ENCODE data around the gene EPHB1.
"Not testable (repeated sequence)": the region's sequence is repeated elsewhere in the genome, so short reads cannot be mapped to it uniquely, and the experiment has no call there.

Gene EPHB1

DNA sequence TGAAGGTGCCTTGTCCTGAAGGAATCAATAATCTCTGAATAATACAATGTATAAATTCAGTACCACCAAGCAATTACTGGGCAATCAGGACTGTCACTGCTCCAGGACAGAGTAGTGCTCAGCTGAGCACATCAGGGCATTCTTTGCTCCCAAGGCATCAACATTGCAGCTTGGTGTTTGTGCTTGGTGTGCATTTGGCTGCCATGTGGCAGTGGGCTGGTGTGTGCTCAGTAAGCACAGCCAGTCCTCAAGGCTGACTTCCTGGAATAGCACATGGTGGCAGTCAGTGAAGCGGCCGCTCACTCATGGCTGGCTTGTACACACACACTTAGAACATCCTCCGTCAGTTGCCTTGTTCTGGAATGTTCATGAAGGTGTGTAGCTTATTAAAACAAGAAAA is 217.0 kb downstream of the EPHB1 start:
- DNase-seq, result no peak

DNA sequence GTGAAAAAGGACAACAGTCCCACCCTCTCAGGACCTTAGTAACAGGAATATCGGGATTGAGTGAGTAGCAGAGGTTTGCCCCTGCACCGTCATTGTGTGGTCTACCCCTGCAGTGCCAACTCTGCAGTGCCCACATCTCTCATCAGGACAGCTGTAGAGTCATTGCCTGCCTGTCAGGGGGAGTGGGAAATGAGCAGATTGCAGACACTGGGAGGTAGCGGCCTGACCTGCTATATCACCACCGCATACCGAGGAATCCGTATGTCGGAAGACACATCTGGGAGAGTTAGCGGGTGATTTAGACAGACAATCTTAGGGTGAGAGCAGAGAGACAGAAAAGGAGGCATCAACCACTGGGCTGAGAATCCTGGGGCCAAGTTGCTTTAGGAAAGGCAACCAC is 218.1 kb downstream of the EPHB1 start:
- no peak for DNase-seq

DNA sequence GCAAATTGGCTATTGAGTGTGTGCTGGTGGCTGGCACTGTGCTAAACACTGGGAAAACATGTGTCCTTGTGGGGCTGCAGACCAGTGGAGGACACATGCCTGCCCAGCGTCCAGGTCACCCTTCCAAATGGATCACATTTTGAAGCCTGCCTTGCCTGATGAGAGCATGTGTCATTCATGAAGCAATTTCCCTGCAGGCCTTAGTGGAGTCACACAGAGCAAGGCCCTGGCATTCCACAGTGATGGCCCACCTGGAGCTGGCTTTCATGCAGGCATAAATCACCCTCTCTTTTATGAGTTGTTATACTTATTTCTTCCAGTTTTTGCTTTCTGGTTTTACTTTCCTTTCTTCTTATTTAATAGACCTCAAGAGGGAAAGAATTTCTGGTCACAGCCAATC is 219.5 kb downstream of the EPHB1 start:
- DNase-seq, result no peak

DNA sequence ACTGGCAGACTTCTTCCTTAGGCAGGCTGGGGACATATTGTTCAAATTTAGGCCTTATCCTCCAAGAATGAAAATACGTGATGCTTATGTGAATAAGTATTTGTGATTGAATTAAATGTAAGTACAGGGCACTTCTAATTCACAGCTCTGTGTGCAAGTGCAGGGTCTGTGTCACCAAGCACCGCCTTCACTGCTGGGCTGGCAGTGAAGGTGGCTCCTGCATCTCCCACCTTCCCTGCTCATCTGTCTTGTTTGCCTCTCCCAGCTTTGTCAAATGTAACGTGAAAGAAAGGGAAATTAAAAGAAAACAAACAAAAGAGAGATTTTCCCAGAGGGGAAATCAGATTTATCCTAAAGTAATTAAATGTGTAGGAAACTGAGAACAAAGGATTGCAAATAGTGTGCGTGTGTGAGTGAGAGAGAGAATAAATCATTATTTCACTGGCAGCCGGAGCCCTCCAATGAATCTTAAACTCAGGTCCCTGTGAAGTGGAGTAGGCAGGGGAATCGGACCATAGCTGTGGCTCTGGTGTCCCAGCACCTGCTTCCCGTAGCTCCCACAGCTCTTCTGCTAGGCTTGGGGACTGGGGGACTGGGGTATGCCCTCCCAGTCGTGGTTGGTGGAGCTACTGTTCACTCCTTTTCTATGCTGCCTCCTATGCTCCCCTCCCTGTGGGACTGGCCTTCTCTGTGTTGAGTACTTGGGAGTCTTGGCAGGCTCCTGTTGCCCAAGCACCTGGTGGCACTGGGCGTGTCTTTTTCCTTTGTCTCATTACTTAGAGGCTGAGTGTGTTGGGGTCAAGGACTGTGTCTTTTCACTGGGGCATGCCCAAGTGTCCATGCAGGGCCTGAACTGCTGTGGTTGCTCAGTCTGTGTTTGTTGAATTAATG is 222.2 kb downstream of the EPHB1 start:
- no peak for DNase-seq

DNA sequence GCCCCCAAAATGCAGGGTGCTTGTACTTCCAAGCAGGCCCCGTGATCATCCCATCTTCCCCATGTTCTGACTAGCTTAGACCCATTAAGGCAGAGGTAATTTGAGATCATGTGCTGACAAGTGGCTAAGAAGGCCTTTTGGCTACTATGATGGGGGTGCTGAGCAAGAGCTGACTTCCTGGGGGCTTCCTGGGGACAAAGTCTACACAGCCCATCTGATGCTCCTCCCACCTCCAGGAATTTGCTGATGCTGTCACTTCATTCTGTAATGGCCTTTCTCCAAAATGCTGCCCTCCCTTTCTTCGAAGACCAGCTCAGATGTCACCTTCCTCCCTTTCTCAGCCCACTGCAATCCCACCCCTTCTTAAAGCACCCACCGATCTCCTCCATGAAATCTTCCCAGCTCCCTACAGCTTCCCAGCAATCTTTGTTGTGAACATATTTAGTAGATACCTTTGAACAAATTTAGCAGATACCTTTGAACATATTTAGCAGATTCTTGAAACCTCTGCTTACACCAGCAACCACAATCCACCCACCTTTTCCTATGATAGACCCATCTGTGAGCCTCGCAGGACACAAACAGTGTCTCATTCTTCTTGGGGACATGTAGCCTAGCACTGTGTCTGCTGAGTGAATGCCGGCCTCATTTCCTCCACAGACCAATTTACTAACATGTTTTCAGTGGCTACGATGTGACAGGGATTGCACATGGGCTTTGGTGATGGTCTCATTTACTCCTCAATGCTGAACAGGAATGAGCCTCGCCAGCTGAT is 223.3 kb downstream of the EPHB1 start:
- DNase-seq, result no peak

DNA sequence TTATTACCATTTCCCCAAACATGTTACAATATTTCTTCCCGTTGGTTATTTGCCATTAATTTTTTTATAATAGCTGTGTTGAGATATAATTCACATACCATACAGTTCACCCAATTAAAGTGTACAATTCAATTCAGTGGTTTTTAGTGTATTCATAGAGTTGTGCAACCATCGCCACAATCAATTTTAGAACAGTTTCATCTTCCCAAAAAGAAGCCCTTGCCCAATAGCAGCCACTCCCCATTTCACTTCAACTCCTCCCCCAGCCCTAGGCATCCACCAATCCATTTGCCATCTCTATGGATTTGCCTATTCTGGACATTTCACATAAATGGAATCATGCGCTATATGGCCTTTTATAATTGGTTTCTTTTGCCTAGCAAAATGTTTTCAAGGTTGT is 225.1 kb downstream of the EPHB1 start:
- DNase-seq, result no peak

DNA sequence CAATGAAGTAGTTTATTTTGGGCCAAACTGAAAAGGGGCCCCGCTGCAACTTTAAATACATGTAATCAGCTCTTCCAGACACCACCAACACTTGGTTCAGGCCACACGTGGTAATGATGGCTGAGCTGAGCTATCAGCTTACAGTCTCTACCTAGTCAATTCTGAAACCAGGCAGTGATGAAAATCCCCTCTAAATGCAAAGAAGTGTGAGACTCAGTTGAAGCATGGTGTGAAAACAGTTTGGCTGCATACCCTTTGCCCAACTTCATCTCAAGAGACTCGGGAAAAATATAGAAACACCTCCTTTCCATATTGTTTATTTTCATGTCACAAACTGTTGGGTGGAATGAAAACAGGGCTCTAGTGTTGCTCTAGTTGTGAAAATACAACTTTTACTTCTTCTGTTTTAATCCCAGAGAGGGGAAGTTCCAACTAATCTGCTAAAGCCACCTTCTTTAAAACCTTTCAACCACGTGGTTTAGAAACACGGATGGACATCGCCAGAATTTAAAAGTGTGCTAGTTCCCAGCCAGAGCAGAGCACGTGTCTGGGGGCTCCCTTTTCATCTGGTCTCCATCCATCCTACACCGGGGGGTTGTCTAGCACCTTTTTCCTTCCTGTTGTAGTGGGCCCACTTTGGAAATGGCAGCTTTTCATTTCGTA is 229.1 kb downstream of the EPHB1 start:
- DNase-seq, result no peak

DNA sequence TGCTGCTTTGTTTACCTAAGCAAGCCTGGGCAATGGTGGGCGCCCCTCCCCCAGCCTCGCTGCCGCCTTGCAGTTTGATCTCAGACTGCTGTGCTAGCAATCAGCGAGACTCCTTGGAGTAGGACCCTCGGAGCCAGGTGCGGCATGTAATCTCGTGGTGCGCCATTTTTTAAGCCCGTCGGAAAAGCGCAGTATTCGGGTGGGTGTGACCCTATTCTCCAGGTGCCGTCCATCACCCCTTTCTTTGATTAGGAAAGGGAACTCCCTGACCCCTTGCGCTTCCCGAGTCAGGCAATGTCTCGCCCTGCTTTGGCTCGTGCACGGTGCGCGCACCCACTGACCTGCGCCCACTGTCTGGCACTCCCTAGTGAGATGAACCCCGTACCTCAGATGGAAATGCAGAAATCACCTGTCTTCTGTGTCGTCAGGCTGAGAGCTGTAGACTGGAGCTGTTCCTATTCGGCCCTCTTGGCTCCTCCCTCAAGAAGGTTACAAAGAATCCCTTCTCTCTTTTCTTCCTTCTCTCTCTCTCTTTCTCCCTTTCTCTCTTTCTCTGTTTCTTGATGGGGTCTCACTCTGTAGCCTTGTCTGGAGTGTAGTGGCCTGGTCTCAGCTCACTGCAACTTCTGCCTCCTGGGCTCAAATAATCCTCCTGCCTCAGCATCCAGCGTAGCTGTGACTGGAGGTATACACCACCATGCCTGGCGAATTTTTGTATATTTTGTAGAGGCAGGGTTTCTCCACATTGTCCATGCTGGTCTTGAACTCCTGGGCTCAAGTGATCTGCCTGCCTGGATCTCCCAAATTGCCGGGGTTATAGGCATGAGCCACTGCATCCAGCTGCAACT is 235.9 kb downstream of the EPHB1 start:
- not testable (repeated sequence) for DNase-seq

DNA sequence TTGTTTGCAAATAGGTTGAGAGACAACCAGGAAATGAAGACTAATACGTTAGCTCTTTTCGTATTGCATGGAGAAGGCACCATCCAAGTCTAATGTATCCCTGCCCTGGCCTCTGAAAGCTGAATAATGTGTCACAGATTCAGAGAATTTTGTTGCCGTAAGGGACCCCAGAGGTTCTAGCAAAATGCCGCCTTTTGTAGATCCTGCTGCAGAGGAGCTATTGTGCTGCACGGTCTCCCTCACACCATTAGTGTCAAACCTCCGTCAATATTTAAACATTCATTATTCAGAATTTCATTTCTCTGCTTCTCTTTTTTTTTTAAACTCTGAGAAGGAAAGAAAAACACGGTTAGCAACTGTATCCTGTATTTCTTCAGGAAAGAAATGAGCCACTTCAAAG is 238.7 kb downstream of the EPHB1 start:
- DNase-seq, result no peak

DNA sequence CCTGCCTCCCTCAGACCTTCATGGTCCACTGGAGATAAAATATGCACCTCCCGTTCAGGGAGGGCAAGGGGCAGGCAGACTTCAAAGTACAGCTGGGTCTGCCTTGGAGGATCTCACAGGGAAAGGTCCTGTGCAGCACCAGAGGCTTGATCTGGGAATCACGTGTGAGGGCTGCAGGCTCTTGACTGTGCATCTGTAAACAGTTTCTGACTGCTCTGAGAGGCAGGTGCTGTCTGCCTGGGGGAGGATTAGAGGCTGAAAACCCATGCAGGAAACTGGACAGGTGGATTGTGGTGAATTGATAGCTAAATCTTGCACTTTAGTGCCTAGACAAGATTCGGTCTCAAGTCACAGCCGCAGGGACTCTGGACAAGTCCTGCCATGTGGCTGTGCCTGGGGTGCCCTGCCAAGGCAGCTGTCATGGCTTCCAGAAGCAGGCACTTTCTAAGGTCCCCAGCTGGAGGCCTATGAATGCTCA is 239.3 kb downstream of the EPHB1 start:
- no peak for DNase-seq

DNA sequence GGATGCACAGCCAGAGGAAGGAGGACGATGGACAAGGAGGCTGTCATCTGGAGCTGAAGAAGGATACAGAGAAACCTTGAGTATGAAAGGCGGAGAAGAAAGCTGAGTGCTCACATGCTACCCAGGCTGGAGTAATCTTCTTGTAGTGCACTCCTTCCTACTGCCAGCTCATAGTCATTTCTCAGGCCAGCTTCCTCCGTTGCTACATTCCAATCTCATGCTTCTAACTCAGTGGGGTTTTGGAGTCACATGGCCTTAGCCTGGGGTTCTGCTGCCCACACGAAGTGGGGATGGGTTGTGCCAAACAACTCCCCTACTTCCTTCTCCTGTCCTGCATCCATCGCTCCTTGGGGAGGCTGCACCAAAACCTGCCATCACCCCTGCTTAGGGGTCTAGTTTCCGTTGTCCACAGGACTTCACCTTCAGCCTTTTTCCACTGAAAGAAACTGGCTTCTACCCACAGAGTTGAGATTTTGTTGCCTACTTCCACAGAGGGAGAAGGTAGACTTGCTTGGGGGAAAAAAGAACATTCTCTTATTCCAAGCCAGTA is 239.9 kb downstream of the EPHB1 start:
- DNase-seq, result no peak

DNA sequence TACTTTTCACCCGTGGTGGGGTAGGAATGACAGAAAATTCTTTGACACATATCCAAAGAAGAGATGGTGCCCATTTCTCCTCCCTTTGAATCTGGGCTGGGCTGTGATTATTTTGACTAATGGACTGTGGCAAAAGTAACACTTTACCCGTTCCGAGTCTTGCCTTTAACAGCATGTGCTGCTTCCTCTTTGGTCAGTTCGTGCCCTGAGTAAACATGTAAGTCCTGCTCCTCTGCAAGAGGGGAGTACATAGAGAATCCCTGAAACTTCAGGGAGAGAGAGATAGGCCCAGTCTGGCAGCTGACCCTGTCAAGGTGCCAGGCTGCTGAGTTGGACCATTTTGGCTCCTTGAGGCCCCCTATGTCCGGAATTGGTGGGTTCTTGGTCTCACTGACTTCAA is 243.1 kb downstream of the EPHB1 start:
- DNase-seq, result no peak

DNA sequence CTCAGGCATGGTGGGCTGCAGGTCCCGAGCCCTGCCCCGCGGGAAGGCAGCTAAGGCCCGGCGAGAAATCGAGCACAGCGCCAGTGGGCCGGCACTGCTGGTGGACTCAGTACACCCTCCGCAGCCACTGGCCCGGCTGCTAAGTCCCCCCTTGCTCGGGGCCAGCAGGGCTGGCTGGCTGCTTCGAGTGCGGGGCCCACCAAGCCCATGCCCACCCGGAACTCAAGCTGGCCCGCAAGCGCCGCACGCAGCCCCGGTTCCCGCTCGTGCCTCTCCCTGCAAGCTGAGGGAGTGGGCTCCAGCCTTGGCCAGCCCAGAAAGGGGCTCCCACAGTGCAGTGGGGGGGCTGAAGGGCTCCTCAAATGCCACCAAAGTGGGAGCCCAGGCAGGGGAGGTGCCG is 244.5 kb downstream of the EPHB1 start:
- DNase-seq, result not testable (repeated sequence)

DNA sequence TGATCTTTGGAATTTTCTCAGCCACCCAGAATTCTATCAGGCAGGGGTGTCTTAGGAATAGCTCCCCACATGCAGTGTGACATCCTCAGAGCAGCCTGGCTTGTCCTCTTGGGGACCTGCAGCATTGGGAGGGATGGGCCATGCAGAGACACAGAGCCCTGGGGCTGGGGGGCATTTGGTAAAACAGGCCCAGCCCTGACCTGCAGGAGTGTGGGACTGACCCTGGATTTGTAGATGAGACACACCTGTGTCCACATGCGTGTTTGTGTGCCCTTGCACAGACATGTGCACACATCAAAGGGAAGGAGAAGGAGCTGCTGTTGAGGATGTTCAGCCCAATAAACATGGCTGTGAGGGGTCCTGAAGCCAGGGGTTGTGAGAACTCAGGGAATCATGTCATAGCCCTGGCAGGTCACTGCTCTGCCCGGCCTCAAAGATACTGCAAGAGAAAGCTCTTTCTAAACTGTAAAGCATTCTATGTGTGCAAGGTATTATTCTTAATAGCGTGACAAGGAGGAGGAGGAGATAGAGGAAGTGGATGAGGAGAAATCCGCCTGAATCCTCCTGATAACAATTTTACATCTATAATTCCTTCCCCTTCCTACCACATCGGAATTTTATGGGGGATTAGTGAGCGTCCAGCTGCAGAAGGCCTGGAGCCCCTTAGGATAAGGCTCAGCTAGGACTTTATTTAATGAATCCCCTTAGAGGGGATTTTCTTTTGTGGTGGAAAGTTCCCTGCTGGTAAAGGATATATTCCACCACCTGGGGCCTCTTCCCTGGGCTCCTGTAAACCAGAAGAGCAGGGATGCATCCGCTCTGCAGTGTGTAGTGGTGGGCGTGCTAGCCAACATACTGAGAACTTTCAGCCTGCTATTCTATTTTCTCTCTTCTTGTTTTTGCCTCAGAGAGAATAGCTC is 245.5 kb downstream of the EPHB1 start:
- no peak for DNase-seq

DNA sequence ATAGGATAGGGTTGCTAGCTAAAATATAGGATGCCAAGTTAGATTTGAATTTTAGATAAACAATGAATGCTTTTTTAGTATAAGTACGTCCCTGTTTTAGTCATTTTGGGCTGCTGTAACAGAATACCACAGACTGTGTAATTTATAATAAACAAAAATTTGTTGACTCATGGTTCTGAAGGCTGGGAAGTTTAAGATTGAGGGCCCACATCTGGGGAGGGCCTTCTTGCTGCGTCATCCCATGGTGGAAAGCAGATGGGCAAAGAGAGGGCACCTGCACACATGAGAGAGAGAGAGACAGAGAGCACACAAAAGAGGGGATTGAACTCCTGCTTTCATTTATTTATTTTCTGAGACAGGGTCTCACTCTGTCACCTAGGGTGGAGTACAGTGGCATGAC is 246.5 kb downstream of the EPHB1 start:
- no peak for DNase-seq

DNA sequence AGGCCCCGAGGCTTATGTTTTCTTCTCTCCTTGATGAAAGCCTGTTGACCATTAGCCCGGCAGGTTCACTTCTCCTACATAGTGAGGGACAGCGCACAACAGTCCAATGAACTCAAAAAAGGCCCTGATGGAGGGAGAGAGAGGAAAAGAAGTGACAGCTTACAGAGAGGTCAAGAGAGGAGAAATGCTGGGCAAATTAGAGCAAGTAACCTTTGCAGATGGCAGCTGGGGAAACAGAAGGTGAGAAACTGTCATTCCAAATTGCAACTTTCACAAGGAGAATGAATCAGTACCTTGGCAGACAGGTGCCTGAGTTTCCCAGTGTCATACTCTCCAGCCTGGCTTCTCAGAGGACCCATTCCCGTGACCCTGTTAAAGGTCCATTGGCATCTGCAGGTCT is 252.0 kb downstream of the EPHB1 start:
- DNase-seq, result no peak

DNA sequence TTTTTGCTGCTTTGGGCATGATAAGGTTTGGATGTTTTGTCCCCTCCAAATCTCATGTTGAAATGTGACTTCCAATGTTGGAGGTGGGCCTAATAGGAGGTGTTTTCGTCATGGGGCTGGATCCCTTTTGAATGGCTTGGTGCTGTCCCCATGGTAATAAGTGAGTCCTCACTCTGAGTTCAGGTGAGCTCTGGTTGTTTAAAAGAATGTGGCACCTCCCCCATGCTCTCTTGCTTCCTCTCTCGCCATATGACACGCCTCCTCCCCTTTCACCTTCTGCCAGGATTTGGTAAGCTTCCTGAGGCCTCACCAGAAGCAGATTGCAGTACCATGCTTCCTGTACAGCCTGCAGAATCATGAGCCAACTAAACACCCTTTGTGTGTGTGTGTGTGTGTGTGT is 255.5 kb downstream of the EPHB1 start:
- no peak for DNase-seq

DNA sequence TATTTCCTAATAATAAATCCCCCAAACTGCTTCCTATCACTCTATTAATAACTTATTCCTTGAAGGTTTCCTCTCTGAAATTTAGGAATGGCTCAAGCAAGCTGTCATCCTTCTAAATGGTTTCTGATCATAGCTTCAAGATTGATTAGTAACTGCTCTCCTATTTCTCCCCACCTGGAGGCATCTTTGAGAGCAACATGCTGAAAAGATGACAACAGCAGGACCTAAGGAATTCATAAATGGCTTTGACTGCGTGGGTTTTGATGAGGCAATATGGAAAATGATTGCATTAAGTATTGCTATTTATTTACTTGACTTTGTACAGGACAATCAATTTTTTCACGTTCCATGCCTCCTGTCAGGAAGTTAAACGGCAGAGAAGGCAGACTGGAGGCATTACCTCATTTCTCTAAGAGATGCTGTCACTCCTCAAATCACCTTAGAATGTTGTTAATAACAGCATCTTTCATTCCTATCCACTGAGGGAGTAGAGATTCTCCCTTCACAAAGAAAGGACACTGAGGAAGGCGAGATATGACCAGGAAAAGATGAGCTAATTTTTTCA is 256.4 kb downstream of the EPHB1 start:
- no peak for DNase-seq

DNA sequence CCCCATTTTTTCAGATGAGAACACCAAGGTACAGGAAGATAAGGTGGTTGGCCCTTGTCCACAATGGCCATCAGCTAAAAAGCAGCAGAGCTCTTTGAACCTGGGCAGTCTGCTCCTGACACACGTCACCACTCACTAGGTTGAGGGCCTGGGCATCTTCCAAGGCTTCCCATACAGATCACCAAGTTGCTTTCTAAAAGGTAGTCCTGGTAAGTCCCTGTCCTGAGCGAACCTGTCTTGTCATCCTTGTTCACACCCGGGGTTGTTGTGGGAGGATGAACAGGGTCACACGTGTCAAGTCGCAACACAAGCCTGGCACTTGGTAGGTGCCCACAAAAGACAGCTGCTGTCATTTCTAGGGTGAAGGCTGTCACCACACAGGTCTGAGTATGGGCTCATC is 260.4 kb downstream of the EPHB1 start:
- DNase-seq, result no peak

DNA sequence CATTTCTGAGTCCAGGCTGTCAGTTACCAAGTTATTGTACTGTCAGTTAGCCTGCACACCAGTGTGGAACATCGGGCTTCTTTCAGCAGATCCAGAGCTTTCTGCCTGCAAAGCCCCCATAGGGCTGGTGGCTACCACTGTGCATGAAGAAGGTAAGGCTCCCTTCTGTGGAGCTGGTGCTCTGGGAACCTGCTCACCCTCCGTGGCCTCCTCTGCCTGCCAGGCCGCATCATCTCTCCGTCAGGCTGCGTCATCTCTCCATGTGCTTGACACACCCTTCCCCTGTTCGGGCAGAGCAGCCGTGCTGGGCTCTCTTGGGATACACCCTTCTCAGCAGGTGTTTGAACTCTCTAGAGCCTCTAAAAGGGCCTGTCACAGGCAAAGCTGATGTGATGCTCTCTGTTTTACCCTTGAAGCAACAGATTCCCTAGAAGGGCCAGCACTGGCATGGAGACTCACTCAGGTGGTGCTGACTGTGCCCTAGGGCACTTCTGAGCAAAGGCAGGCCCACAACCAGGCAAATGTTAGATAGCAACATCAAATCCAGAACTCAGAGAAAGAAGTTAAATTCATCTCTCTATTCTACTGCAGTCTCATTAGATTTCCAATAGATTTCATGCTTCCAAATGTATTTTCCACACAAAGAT is 261.1 kb downstream of the EPHB1 start:
- DNase-seq, result no peak
